OCI-LY7 (cell line): Measurements from ENCODE around the gene VEGFA.

Source experiments
- CTCF ChIP-seq: fragments of 200-600 bp; sonication (generic); conservative IDR thresholded peaks from 2 replicates; pipeline ENCODE4 v1.5.1; 2014; ENCODE audit warnings: mild to moderate bottlenecking, antibody characterized with exemption, low read length, moderate library complexity, mixed read lengths
- EZH2phosphoT487 ChIP-seq: fragments of 200-600 bp; sonication (generic); IDR thresholded peaks from 2 replicates; pipeline ENCODE4 v1.6.1; 2018; ENCODE audit warnings: low read depth, borderline replicate concordance, mild to moderate bottlenecking, mixed run types, antibody characterized with exemption, low read length, moderate library complexity, mixed read lengths

GRCh38 chr6:43781941-43782704, 12.1 kb downstream of the VEGFA start:
- TF ChIP-seq CTCF (no peak), EZH2phosphoT487 (no peak)
